Measurements from ENCODE around the gene PKP1. TPM values are rescaled to one million over a fixed set of nuclear protein-coding genes. Genes with fewer than 3 reads are reported as not detected.

Gene PKP1
- total and polyA plus RNA-seq, 10 of the 15 experiments (the other 5 are each of a cell fraction or from before 2014, with no cell fraction given), result 0.03 TPM; not detected in 9

DNA sequence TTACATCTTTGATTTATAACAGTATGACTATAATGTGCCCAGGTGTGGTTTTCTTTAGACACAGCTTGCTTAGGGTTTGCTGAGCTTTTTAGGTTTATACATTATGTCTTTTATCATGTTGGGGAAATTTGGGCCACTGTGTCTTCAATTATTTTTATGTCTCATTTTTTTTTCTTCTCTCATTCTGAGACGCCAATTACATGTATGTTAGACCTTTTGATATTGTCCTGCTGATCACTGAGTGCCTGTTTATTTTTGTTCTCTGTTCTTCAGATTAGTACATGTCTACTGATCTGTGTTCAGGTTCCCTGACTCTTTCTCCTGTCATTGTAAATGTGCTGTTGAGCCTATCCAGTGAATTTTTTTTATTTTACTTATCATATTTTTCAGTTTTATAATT, 58.1 kb downstream of the PKP1 start:
- Histone ChIP-seq H2AFZ (ENCODE audit: control insufficient read depth, low read depth, low read length) (no peak overlapping the region), H3K79me2 (ENCODE audit: control insufficient read depth, insufficient read depth, low read length) (no peaks in the 10 kb centered on the region), H3K27ac (ENCODE audit: control insufficient read depth, insufficient read depth) (no peak overlapping the region), H3K9ac (ENCODE audit: control insufficient read depth, insufficient read depth, low read length) (no peak overlapping the region), H4K20me1 (ENCODE audit: control insufficient read depth, insufficient read depth) (no peaks in the 10 kb centered on the region), H3K9me3 (replicated peaks; ENCODE audit: control insufficient read depth, insufficient read depth, low read length) (no peaks in the 10 kb centered on the region; the same call in 2 of the 3 replicates), H3K4me2 (ENCODE audit: control insufficient read depth, insufficient read depth) (no peak overlapping the region), H3K4me1 (ENCODE audit: control insufficient read depth, insufficient read depth, low read length) (no peaks in the 10 kb centered on the region), H3K36me3 (ENCODE audit: control insufficient read depth in 2 of 2, insufficient read depth in 2 of 2, low read length in 1 of 2) (no peaks in the 10 kb centered on the region), H3K4me3 (no peak overlapping the region), H3K27me3 (replicated peaks in 1 of 2; ENCODE audit: control insufficient read depth in 2 of 2, insufficient read depth in 2 of 2, low read length in 1 of 2) (peaks cover 0 to 3% of the 10 kb centered on the region in 2 experiments; a peak in 2 of 4 replicates)
- TF ChIP-seq, protein P1, sequence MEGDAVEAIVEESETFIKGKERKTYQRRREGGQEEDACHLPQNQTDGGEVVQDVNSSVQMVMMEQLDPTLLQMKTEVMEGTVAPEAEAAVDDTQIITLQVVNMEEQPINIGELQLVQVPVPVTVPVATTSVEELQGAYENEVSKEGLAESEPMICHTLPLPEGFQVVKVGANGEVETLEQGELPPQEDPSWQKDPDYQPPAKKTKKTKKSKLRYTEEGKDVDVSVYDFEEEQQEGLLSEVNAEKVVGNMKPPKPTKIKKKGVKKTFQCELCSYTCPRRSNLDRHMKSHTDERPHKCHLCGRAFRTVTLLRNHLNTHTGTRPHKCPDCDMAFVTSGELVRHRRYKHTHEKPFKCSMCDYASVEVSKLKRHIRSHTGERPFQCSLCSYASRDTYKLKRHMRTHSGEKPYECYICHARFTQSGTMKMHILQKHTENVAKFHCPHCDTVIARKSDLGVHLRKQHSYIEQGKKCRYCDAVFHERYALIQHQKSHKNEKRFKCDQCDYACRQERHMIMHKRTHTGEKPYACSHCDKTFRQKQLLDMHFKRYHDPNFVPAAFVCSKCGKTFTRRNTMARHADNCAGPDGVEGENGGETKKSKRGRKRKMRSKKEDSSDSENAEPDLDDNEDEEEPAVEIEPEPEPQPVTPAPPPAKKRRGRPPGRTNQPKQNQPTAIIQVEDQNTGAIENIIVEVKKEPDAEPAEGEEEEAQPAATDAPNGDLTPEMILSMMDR (IDR thresholded peaks at IDR 0.05 in 2 of 3, conservative IDR thresholded peaks at IDR 0.05 in 1 of 3; ENCODE audit: control insufficient read depth in 2 of 3, extremely low read depth in 1 of 3, insufficient read depth in 1 of 3, low read depth in 3 of 3, low read length in 3 of 3), result no peak
- TF ChIP-seq, protein P2, sequence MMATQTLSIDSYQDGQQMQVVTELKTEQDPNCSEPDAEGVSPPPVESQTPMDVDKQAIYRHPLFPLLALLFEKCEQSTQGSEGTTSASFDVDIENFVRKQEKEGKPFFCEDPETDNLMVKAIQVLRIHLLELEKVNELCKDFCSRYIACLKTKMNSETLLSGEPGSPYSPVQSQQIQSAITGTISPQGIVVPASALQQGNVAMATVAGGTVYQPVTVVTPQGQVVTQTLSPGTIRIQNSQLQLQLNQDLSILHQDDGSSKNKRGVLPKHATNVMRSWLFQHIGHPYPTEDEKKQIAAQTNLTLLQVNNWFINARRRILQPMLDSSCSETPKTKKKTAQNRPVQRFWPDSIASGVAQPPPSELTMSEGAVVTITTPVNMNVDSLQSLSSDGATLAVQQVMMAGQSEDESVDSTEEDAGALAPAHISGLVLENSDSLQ (IDR thresholded peaks at IDR 0.05), result no peak
- no peak for TF ChIP-seq NBN (IDR thresholded peaks at IDR 0.05)
- no peak for TF ChIP-seq FOS (IDR thresholded peaks at IDR 0.05; ENCODE audit: borderline replicate concordance, extremely low read depth, insufficient read length)
- TF ChIP-seq CEBPB (IDR thresholded peaks at IDR 0.05; ENCODE audit: borderline replicate concordance in 1 of 2, low read depth in 2 of 2, low read length in 2 of 2), result no peak
- no peak for TF ChIP-seq JUND (IDR thresholded peaks at IDR 0.05; ENCODE audit: low read depth, low read length)
- TF ChIP-seq BCL11A (IDR thresholded peaks at IDR 0.05; ENCODE audit: low read depth, low read length), result no peak
- intact Hi-C loops (cut with micrococcal nuclease; ENCODE audit: unreplicated experiment), result no loop called here
- ChIA-PET RAD21 (ENCODE audit: unreplicated experiment) (no interaction called here), SMC1A (ENCODE audit: uncharacterized antibody, unreplicated experiment) (no interaction called here), CTCF (interaction anchor here (1.5 kb wide), 1 partner anchor 8 kb away, joined by 4 read pairs; no protein-coding TSS in a partner anchor), POLR2A (no interaction called here)
- BruUV-seq (replicated peaks), result no TSS peak
- no peak for DNase-seq (ENCODE audit: low read depth, low spot score)
- no peak for FAIRE-seq
- in situ Hi-C loops (cut with MboI), result no loop called here
- ATAC-seq, result no peak
- 0% methylated on average over 1 of the region's 1 CpG for WGBS (ENCODE audit: insufficient coverage, insufficient replicate concordance, low lambda C conversion rate, missing lambda C conversion rate)
